A172 (cell line): Measurements from ENCODE around the gene FAM149B1. TPM values are rescaled to one million over a fixed set of nuclear protein-coding genes. Genes with fewer than 3 reads are reported as not detected.

ENCODE experiments used
- DNase-seq: peaks from one replicate; pipeline ENCODE4 v3.0.0-alpha.2; 2015; ENCODE audit warnings: low spot score
- total RNA-seq: library from RNA; depleted of rRNA; stranded (reverse); fragments of >200 nt; shearing (Covaris generic); gene quantifications from 2 replicates; pipeline ENCODE4 v1.2.3, GENCODE V29; 2014

Gene FAM149B1
- total RNA-seq, 1 experiment from 2014 or later: 10.4 TPM

- no peak for DNase-seq
Measured at GRCh38 chr10:73174148-73174925, 6.4 kb downstream of the FAM149B1 start.

GRCh38 chr10:73182568-73182967 lies 14.6 kb downstream of the FAM149B1 start:
- peak; percentile 80 for DNase-seq

GRCh38 chr10:73183667-73184281 lies 15.9 kb downstream of the FAM149B1 start:
- peak; percentile 54 for DNase-seq

GRCh38 chr10:73186266-73186665 lies 18.3 kb downstream of the FAM149B1 start:
- DNase-seq: no peak

GRCh38 chr10:73190188-73190587 lies 22.3 kb downstream of the FAM149B1 start:
- no peak for DNase-seq

GRCh38 chr10:73205081-73205480 lies 37.2 kb downstream of the FAM149B1 start:
- DNase-seq: no peak

- DNase-seq: no peak
Measured at GRCh38 chr10:73205890-73206289, 38.0 kb downstream of the FAM149B1 start.

GRCh38 chr10:73206385-73206784 lies 38.5 kb downstream of the FAM149B1 start:
- no peak for DNase-seq

GRCh38 chr10:73207883-73208282 lies 40.0 kb downstream of the FAM149B1 start:
- no peak for DNase-seq

GRCh38 chr10:73209705-73210104 lies 41.8 kb downstream of the FAM149B1 start:
- peak; percentile 25 for DNase-seq

- DNase-seq: no peak
Measured at GRCh38 chr10:73210395-73211105, 42.6 kb downstream of the FAM149B1 start.

GRCh38 chr10:73211106-73211811 lies 43.3 kb downstream of the FAM149B1 start:
- no peak for DNase-seq

- no peak for DNase-seq
Measured at GRCh38 chr10:73215749-73216148, 47.8 kb downstream of the FAM149B1 start.

- DNase-seq: no peak
Measured at GRCh38 chr10:73217628-73218027, 49.7 kb downstream of the FAM149B1 start.

- peak; percentile 32 for DNase-seq
Measured at GRCh38 chr10:73218431-73219191, 50.7 kb downstream of the FAM149B1 start.

- no peak for DNase-seq
Measured at GRCh38 chr10:73219384-73219783, 51.5 kb downstream of the FAM149B1 start.

- no peak for DNase-seq
Measured at GRCh38 chr10:73220989-73221388, 53.1 kb downstream of the FAM149B1 start.

- DNase-seq: no peak
Measured at GRCh38 chr10:73225518-73225917, 57.6 kb downstream of the FAM149B1 start.

- no peak for DNase-seq
Measured at GRCh38 chr10:73226663-73227062, 58.7 kb downstream of the FAM149B1 start.

GRCh38 chr10:73228247-73228646 lies 60.3 kb downstream of the FAM149B1 start:
- no peak for DNase-seq

GRCh38 chr10:73229567-73229966 lies 61.6 kb downstream of the FAM149B1 start:
- DNase-seq: no peak
